ENCODE results near the gene PCSK2.

The PCSK2 gene

DNA sequence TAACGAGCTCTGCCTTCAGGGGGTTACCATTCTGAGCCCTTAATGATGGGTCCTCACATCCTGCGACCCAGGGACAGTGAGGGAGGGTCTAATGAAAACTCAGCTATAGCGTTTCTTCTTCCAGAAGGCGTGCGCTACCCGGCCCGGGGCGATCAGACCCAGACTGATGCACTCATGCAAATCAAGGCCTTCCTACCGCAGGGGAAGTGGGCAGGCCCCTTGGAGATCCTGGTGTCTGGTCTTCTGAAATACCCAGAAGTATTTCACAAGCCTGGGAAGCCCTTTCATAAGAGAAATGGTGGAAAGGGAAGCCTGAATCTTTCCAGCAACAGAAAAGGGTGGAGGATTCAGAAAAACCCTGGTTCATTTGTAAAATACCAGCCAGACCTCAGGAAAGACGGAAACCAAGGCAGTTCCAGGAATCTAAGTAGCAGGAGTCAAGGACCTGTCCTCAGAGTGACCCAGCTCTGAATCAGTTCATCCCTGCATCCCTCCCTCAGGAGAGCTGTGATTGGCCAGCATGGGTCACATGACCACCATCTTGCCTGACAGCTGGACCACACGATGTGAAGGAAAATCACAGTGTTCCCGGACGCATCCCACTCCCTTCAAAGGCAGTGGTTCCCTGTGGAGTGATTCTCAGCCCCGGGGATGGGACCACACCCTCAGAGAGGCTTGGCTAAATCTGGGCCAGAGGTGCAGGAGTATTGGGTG is 291.7 kb downstream of the PCSK2 start:
- Histone ChIP-seq H3K27ac (ENCODE audit: low read depth, low read length) (no peak overlapping the region), H3K79me2 (ENCODE audit: control insufficient read depth, insufficient read depth, low read length, unreplicated experiment) (no peaks in the 10 kb centered on the region), H3K27me3 (ENCODE audit: insufficient read depth, low read length) (no peaks in the 10 kb centered on the region), H3K4me1 (ENCODE audit: control insufficient read depth, insufficient read depth, low read length, unreplicated experiment) (no peaks in the 10 kb centered on the region), H3K4me3 (ENCODE audit: low read depth, low read length) (no peak overlapping the region), H3K36me3 (ENCODE audit: insufficient read depth, low read length) (no peaks in the 10 kb centered on the region), H2AFZ (ENCODE audit: low read length, unreplicated experiment) (no peak overlapping the region)

DNA sequence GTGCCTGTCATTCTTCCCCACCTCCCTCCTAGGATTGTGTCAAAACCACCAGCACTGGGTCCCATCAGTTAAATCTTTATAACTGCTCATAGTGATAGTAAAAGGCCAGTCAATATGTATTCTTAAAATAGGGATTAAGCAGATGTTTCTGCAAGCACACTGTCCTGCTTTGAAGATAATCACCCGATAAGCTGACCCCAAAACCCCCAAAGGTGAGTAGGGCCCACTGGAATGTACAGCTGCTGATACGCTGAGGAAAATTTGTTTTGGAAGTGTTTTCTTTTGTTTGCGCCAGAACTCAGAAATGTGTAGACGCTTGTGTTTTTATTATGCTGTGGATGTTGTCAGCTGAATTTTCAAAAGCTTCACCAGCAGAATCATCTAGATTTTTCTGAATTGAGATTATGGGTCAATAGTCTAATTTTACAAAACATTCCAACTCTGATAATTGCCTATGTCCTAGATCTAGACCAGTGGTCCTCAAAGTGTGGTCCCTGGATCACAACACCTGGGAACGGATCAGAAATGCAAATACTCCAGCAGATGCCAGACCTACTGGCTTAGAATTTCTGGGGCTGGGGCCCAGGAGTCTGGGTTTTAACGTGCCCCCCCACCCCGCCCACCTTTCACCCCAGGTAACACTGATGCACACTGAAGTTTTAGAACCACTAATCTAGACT is 292.9 kb downstream of the PCSK2 start:
- no peak overlapping the region for H3K4me3 ChIP-seq (ENCODE audit: low read depth, low read length)
- no peaks in the 10 kb centered on the region for H3K4me1 ChIP-seq (ENCODE audit: control insufficient read depth, insufficient read depth, low read length, unreplicated experiment)
- no peak overlapping the region for H3K27ac ChIP-seq (ENCODE audit: low read depth, low read length)

DNA sequence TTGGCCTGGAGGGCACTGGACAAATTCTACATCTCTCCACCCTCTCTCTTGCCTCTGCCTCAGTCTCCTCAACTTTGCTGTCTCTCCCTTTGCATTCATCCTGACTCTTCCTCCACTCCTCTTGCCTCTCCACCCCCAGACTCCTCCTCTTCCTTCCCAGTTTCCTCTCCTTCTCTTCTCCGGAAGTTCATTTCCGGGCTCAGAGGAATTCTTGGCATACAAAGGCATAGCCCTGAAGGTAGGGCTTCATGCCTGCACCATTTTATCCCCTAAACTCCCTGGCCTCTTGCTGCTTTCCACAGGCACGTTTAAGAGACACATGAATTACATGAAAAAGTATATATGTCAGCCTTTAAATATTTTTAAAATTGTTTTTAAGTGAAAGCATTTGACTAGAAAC is 293.7 kb downstream of the PCSK2 start:
- no peaks in the 10 kb centered on the region for H3K36me3 ChIP-seq (ENCODE audit: insufficient read depth, low read length)
- no peaks in the 10 kb centered on the region for H3K4me1 ChIP-seq (ENCODE audit: control insufficient read depth, insufficient read depth, low read length, unreplicated experiment)
- H3K27ac ChIP-seq (ENCODE audit: low read depth, low read length) = no peak overlapping the region
- H2AFZ ChIP-seq (ENCODE audit: low read length, unreplicated experiment) = no peak overlapping the region
- H3K79me2 ChIP-seq (ENCODE audit: control insufficient read depth, insufficient read depth, low read length, unreplicated experiment) = no peaks in the 10 kb centered on the region
- no peaks in the 10 kb centered on the region; the same call in 1 of the 2 replicates for H3K27me3 ChIP-seq (ENCODE audit: insufficient read depth, low read length)
- H3K4me3 ChIP-seq (ENCODE audit: low read depth, low read length) = no peak overlapping the region

More for the DNA sequence above, 292.9 kb downstream of the PCSK2 start:
- Histone ChIP-seq H3K36me3 (ENCODE audit: insufficient read depth, low read length) (no peaks in the 10 kb centered on the region), H3K79me2 (ENCODE audit: control insufficient read depth, insufficient read depth, low read length, unreplicated experiment) (no peaks in the 10 kb centered on the region), H2AFZ (ENCODE audit: low read length, unreplicated experiment) (no peak overlapping the region), H3K27me3 (ENCODE audit: insufficient read depth, low read length) (no peaks in the 10 kb centered on the region)

DNA sequence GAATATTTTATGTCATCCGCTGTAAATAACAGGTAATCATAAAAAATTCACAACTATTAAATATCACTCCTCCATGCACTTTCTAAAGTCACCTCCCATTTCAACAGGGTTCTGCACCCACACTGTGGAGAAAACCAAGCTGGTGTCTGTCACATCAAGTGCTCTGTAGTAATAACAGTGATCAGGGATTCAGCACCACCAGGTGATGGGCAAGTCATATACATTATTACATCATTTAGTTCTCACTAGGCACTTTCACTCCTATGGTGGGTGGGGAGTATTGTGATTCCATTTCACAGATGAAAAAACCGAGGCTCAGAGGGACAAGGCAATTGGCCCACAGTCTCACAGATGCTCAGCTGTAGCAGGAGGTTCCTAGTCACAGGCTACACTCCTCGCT is 295.7 kb downstream of the PCSK2 start:
- Histone ChIP-seq H3K4me1 (ENCODE audit: control insufficient read depth, insufficient read depth, low read length, unreplicated experiment) (no peaks in the 10 kb centered on the region), H3K27ac (ENCODE audit: low read depth, low read length) (no peak overlapping the region), H3K79me2 (ENCODE audit: control insufficient read depth, insufficient read depth, low read length, unreplicated experiment) (no peaks in the 10 kb centered on the region), H2AFZ (ENCODE audit: low read length, unreplicated experiment) (no peak overlapping the region), H3K27me3 (ENCODE audit: insufficient read depth, low read length) (no peaks in the 10 kb centered on the region; the same call in 1 of the 2 replicates), H3K4me3 (ENCODE audit: low read depth, low read length) (no peak overlapping the region), H3K36me3 (ENCODE audit: insufficient read depth, low read length) (no peaks in the 10 kb centered on the region)

DNA sequence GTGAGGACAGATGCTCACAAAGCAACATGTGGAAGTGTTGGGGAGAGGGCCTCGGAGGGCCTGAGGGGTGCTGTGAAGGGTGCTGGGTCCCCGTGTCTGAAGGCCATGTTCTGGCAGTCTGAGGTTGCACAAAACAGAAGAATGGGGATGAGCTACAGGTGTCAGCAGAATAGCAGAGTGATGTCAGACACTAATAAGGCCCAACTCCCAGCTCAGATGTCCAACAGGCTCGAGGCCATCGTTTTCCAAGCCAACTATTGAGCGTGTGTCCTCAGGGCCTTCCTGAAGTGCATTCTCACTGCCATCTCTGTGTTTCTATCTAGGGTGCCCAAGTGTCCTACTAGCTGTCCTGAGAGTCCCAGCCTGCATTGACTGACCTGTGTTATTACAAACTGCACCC is 296.5 kb downstream of the PCSK2 start:
- Histone ChIP-seq H2AFZ (ENCODE audit: low read length, unreplicated experiment) (no peak overlapping the region), H3K4me3 (ENCODE audit: low read depth, low read length) (no peak overlapping the region), H3K4me1 (ENCODE audit: control insufficient read depth, insufficient read depth, low read length, unreplicated experiment) (no peaks in the 10 kb centered on the region), H3K79me2 (ENCODE audit: control insufficient read depth, insufficient read depth, low read length, unreplicated experiment) (no peaks in the 10 kb centered on the region), H3K27me3 (ENCODE audit: insufficient read depth, low read length) (no peaks in the 10 kb centered on the region; the same call in 1 of the 2 replicates), H3K36me3 (ENCODE audit: insufficient read depth, low read length) (no peaks in the 10 kb centered on the region), H3K27ac (ENCODE audit: low read depth, low read length) (no peak overlapping the region)

DNA sequence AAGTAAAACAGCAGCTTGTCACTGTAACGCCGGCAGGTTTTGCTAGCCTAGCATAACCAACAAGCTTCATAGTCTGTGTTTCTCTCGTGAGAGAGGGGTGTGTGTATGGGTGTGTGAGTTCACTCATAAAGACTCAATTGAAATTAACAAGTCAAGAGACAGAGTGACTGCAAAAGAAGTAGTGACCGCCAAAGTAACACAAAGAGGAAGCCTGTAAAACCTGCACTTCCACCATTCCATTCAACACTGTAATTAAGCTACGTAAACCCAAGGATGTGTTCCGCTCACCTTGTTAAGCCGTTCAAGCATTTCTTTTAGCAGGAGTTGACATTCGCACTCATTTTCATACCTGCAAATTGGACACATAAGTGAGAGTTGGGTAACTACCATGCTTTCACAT is 297.7 kb downstream of the PCSK2 start:
- Histone ChIP-seq H3K4me3 (ENCODE audit: low read depth, low read length) (no peak overlapping the region), H3K79me2 (ENCODE audit: control insufficient read depth, insufficient read depth, low read length, unreplicated experiment) (no peaks in the 10 kb centered on the region), H3K4me1 (ENCODE audit: control insufficient read depth, insufficient read depth, low read length, unreplicated experiment) (no peaks in the 10 kb centered on the region), H3K27ac (ENCODE audit: low read depth, low read length) (no peak overlapping the region), H3K27me3 (ENCODE audit: insufficient read depth, low read length) (no peaks in the 10 kb centered on the region; the same call in 1 of the 2 replicates), H3K36me3 (ENCODE audit: insufficient read depth, low read length) (no peaks in the 10 kb centered on the region), H2AFZ (ENCODE audit: low read length, unreplicated experiment) (no peak overlapping the region)

DNA sequence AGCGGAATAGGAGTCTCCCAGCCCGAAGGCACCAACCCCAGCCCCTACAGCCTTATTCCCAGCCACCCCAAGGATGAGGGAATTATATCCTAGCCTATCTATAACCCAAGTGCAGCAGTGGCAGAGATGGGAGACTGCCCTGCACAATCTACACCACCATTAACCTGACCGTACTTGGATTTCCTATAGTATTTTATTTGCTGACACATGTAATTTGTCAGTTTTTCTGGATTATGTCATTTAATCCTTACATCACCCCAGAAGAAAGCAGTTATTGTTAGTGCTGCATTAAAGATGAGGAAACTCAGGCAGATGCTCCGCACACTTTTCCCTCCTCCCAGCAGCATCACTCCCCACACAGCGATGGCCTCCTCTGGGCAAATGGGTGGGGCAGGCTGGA is 298.3 kb downstream of the PCSK2 start:
- H3K27me3 ChIP-seq (ENCODE audit: insufficient read depth, low read length) = no peaks in the 10 kb centered on the region; the same call in 1 of the 2 replicates
- H3K27ac ChIP-seq (ENCODE audit: low read depth, low read length) = no peak overlapping the region
- no peaks in the 10 kb centered on the region for H3K36me3 ChIP-seq (ENCODE audit: insufficient read depth, low read length)
- no peak overlapping the region for H2AFZ ChIP-seq (ENCODE audit: low read length, unreplicated experiment)
- H3K4me1 ChIP-seq (ENCODE audit: control insufficient read depth, insufficient read depth, low read length, unreplicated experiment) = no peaks in the 10 kb centered on the region
- no peaks in the 10 kb centered on the region for H3K79me2 ChIP-seq (ENCODE audit: control insufficient read depth, insufficient read depth, low read length, unreplicated experiment)
- no peak overlapping the region for H3K4me3 ChIP-seq (ENCODE audit: low read depth, low read length)

DNA sequence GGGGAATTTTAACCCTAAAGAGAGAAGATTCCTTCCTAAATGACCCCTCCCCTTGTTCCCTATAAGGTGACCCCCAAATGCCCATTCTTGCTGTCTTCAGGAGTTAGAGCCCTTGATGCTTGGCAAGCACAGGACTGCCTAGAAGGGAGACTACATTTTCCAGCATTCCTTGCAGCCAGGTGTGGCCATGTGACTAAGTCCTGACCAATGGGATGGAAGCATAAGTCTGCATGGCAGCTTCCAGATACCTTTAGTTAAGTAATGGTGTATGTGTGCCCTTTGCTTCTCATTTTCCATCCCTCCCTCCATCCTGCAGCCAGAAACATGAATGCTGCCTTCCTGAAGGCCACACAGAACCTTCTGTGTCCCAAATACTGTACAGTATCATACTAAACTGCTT is 298.8 kb downstream of the PCSK2 start:
- no peaks in the 10 kb centered on the region for H3K36me3 ChIP-seq (ENCODE audit: insufficient read depth, low read length)
- H3K79me2 ChIP-seq (ENCODE audit: control insufficient read depth, insufficient read depth, low read length, unreplicated experiment) = no peaks in the 10 kb centered on the region
- no peaks in the 10 kb centered on the region; the same call in 1 of the 2 replicates for H3K27me3 ChIP-seq (ENCODE audit: insufficient read depth, low read length)
- no peak overlapping the region for H3K27ac ChIP-seq (ENCODE audit: low read depth, low read length)
- no peak overlapping the region for H3K4me3 ChIP-seq (ENCODE audit: low read depth, low read length)
- no peaks in the 10 kb centered on the region for H3K4me1 ChIP-seq (ENCODE audit: control insufficient read depth, insufficient read depth, low read length, unreplicated experiment)
- no peak overlapping the region for H2AFZ ChIP-seq (ENCODE audit: low read length, unreplicated experiment)

DNA sequence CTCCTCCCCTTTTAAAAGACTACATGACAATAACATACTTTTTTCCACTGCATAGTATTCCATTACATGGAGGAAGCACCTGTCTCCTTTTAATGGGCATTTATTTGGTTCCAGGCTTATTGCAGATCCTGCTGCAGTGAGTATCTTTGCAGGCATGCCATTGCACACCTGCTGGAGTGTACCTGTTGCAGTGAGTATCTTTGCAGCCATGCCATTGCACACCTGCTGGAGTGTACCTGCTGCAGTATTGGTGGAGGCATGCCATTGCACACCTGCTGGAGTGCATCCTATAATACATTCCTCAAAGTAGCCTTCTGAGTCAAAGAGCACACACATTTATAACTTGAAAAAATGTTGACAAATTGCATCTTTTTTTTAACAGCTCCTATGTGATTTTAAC is 302.7 kb downstream of the PCSK2 start:
- no peaks in the 10 kb centered on the region; the same call in 1 of the 2 replicates for H3K27me3 ChIP-seq (ENCODE audit: insufficient read depth, low read length)
- H3K79me2 ChIP-seq (ENCODE audit: control insufficient read depth, insufficient read depth, low read length, unreplicated experiment) = no peaks in the 10 kb centered on the region
- H3K36me3 ChIP-seq (ENCODE audit: insufficient read depth, low read length) = no peaks in the 10 kb centered on the region
- no peak overlapping the region for H3K27ac ChIP-seq (ENCODE audit: low read depth, low read length)
- no peak overlapping the region for H3K4me3 ChIP-seq (ENCODE audit: low read depth, low read length)
- H2AFZ ChIP-seq (ENCODE audit: low read length, unreplicated experiment) = no peak overlapping the region
- H3K4me1 ChIP-seq (ENCODE audit: control insufficient read depth, insufficient read depth, low read length, unreplicated experiment) = peaks cover 5% of the 10 kb centered on the region

DNA sequence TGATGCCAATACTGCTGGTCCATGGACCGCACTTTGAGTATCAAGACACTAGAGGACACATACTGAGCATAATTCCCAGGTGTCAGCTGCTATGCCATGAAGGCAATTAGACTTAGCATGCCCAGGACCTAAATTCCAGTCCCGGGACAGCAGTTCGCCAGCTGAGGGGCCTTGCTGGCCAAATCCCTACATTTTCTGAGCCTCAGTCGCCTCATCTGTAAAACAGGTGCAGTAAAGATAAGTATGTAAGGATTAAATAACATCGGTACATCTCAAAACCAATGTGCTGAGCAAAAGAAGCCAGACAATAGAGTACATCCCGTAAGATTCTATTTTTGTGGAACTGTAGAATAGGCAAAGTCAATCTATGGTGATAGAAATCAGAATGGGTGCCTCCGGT is 303.3 kb downstream of the PCSK2 start:
- H3K4me3 ChIP-seq (ENCODE audit: low read depth, low read length) = peak overlapping the region; percentile 73; the same call in 1 of the 2 replicates
- H3K79me2 ChIP-seq (ENCODE audit: control insufficient read depth, insufficient read depth, low read length, unreplicated experiment) = no peaks in the 10 kb centered on the region
- H2AFZ ChIP-seq (ENCODE audit: low read length, unreplicated experiment) = no peak overlapping the region
- no peak overlapping the region for H3K27ac ChIP-seq (ENCODE audit: low read depth, low read length)
- no peaks in the 10 kb centered on the region for H3K36me3 ChIP-seq (ENCODE audit: insufficient read depth, low read length)
- H3K4me1 ChIP-seq (ENCODE audit: control insufficient read depth, insufficient read depth, low read length, unreplicated experiment) = peaks cover 5% of the 10 kb centered on the region
- H3K27me3 ChIP-seq (ENCODE audit: insufficient read depth, low read length) = no peaks in the 10 kb centered on the region; the same call in 1 of the 2 replicates

Data from ACC112 (cell line).